GM18507 (cell line): Measurements from ENCODE around the gene PTPRS.

Experiments
- DNase-seq: peaks from one replicate; pipeline ENCODE4 v3.0.0; 2011; ENCODE audit warnings: low read depth; ENCODE audit not compliant: insufficient read length; ENCODE audit errors: extremely low spot score
- FAIRE-seq: peaks from 2 replicates; lab custom pipeline; 2011; peaks lifted over from hg19 to GRCh38; lab: Jason Lieb, UNC

Gene PTPRS

GRCh38 chr19:5356428-5356827, 15.8 kb upstream of the PTPRS start:
- FAIRE-seq (no peak), DNase-seq (no peak)

- no peak for DNase-seq
- no peak for FAIRE-seq
Observed at GRCh38 chr19:5355693-5356092, 15.1 kb upstream of the PTPRS start.

GRCh38 chr19:5355076-5355475, 14.5 kb upstream of the PTPRS start:
- DNase-seq (no peak), FAIRE-seq (no peak)

GRCh38 chr19:5354403-5354802, 13.8 kb upstream of the PTPRS start:
- no peak for FAIRE-seq
- no peak for DNase-seq

- no peak for FAIRE-seq
Observed at GRCh38 chr19:5352229-5352763, 11.7 kb upstream of the PTPRS start.

GRCh38 chr19:5351731-5352228, 11.2 kb upstream of the PTPRS start:
- no peak for FAIRE-seq
- no peak for DNase-seq

More at GRCh38 chr19:5352229-5352763, 11.7 kb upstream of the PTPRS start:
- DNase-seq = no peak

- DNase-seq (no peak), FAIRE-seq (no peak)
Observed at GRCh38 chr19:5349041-5349440, 8.4 kb upstream of the PTPRS start.

GRCh38 chr19:5345895-5346386, 5.3 kb upstream of the PTPRS start:
- DNase-seq = no peak
- FAIRE-seq = no peak

GRCh38 chr19:5343848-5344247, 3.2 kb upstream of the PTPRS start:
- DNase-seq (no peak), FAIRE-seq (no peak)

GRCh38 chr19:5342573-5343201, 2.1 kb upstream of the PTPRS start:
- FAIRE-seq (no peak), DNase-seq (no peak)

- FAIRE-seq (no peak), DNase-seq (no peak)
Observed at GRCh38 chr19:5341981-5342380, 1.4 kb upstream of the PTPRS start.

GRCh38 chr19:5341448-5341820, 822 bp upstream of the PTPRS start:
- DNase-seq (no peak), FAIRE-seq (no peak)

- FAIRE-seq (no peak), DNase-seq (no peak)
Observed at GRCh38 chr19:5339950-5340636, 519 bp downstream of the PTPRS start.

GRCh38 chr19:5339198-5339949, 1.2 kb downstream of the PTPRS start:
- DNase-seq (no peak), FAIRE-seq (no peak)

GRCh38 chr19:5338656-5339197, 1.9 kb downstream of the PTPRS start:
- DNase-seq (no peak), FAIRE-seq (no peak)

GRCh38 chr19:5337708-5338655, 2.6 kb downstream of the PTPRS start:
- DNase-seq (no peak), FAIRE-seq (no peak)

- DNase-seq (no peak), FAIRE-seq (no peak)
Observed at GRCh38 chr19:5337126-5337525, 3.5 kb downstream of the PTPRS start.

- no peak for DNase-seq
- no peak for FAIRE-seq
Observed at GRCh38 chr19:5336195-5336965, 4.2 kb downstream of the PTPRS start.
